SU-DHL-6 (cell line): ENCODE measurements around the gene PXDC1.

Source experiments
- CTCF ChIP-seq: fragments of 200-600 bp; sonication (generic); IDR thresholded peaks from one replicate; pipeline ENCODE4 v1.5.1; 2017; ENCODE audit warnings: antibody characterized with exemption, mild to moderate bottlenecking, low read length, moderate library complexity; ENCODE audit not compliant: insufficient read depth, poor library complexity, severe bottlenecking
- EZH2phosphoT487 ChIP-seq: fragments of 200-600 bp; sonication (generic), shearing (Covaris generic); conservative IDR thresholded peaks from 2 replicates; pipeline ENCODE4 v1.6.1; 2018; ENCODE audit warnings: mild to moderate bottlenecking, antibody characterized with exemption, low read length, moderate library complexity, mixed read lengths

- TF ChIP-seq CTCF, result no peak
- no peak for TF ChIP-seq EZH2phosphoT487
Measured at GRCh38 chr6:3723251-3723650, 28.3 kb downstream of the PXDC1 start.
